ENCODE results near the gene CCNY.

DNA sequence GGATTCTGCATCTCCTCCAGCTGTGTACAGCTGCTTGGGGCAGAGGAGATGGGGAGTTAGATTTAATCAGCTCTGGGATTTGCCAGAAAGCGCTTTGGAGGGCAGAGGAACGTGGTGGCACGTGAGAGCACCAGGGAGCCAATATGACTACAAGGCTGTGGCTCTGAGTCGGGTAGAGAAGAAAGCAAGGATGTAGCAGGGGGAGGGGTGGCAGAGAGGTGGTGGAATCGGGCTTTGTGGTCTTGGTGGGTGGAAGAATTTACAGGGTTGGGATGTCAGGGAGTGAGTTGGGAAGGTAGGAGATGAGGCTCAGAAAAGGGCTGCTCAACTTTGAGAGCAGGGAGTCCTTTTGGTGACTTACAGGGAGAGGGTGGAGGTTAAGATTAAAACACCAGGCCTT is 113.6 kb downstream of the CCNY start:
- TF ChIP-seq EZH2 (IDR thresholded peaks at IDR 0.05) (no peak), POLR2AphosphoS5 (IDR thresholded peaks at IDR 0.05; ENCODE audit: borderline replicate concordance, low read depth, low read length) (no peak)
